Measurements from ENCODE around the gene PHACTR1. TPM values are rescaled to one million over a fixed set of nuclear protein-coding genes. Genes with fewer than 3 reads are reported as not detected.
A peak's percentile ranks its signal among the peaks of the same experiment; 100 is the strongest.

PHACTR1 gene
- total RNA-seq, 1 experiment from 2014 or later, result 15.5 TPM

DNA sequence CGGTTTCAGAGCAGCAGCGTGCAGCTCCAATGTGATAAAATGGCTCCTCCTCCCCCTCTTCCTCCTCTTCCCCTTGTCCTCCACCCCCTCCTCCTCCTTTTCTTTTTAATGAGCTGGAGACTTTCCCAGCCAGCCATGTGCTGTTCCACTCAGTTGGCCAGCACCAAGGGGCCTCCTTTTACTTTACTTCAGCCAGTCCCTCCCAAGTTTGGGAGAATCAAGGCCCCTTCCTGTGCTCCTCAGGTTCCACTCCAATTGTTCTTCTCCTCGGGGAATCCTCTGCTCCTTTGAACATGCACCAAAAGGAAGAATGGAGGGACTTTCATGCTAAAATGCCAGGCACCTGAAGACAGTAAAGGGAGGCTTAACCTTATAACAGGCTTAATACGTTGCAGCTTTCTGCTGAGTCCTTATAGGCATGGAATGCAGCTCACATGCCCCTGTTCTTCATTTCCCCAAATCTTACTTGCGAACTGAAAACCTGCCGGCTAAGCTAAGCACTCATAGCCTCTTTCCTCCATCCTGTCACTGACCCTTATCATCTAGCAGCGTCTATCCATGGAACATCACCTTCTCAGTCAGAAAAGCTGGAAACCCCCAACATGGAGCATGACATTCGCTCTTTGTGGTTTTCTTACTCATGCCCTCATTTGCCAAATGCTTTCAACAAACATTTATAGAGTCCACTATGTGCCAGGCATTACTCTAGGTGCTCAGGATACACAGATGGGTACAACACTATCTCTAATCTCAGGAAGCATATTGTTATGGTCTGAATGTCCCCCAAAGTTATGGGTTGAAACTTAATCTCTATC is 170.6 kb downstream of the PHACTR1 start (continued):
- TF ChIP-seq, protein P1, sequence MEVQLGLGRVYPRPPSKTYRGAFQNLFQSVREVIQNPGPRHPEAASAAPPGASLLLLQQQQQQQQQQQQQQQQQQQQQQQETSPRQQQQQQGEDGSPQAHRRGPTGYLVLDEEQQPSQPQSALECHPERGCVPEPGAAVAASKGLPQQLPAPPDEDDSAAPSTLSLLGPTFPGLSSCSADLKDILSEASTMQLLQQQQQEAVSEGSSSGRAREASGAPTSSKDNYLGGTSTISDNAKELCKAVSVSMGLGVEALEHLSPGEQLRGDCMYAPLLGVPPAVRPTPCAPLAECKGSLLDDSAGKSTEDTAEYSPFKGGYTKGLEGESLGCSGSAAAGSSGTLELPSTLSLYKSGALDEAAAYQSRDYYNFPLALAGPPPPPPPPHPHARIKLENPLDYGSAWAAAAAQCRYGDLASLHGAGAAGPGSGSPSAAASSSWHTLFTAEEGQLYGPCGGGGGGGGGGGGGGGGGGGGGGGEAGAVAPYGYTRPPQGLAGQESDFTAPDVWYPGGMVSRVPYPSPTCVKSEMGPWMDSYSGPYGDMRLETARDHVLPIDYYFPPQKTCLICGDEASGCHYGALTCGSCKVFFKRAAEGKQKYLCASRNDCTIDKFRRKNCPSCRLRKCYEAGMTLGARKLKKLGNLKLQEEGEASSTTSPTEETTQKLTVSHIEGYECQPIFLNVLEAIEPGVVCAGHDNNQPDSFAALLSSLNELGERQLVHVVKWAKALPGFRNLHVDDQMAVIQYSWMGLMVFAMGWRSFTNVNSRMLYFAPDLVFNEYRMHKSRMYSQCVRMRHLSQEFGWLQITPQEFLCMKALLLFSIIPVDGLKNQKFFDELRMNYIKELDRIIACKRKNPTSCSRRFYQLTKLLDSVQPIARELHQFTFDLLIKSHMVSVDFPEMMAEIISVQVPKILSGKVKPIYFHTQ (CRISPR knock-in tag; IDR thresholded peaks at IDR 0.05), result no peak
- TF ChIP-seq ATF1 (CRISPR knock-in tag; IDR thresholded peaks at IDR 0.05) (no peak), TEAD1 (CRISPR knock-in tag; IDR thresholded peaks at IDR 0.05) (peak; percentile 60; the same call in 1 of the 2 replicates), ZNF263 (CRISPR knock-in tag; IDR thresholded peaks at IDR 0.05; ENCODE audit: low read depth) (peak; percentile 87), ZNF423 (CRISPR knock-in tag; IDR thresholded peaks at IDR 0.05) (peak; percentile 96), NFATC4 (CRISPR knock-in tag; IDR thresholded peaks at IDR 0.05) (no peak), TP53 (CRISPR knock-in tag; IDR thresholded peaks at IDR 0.05) (no peak)
- TF ChIP-seq, protein P2, sequence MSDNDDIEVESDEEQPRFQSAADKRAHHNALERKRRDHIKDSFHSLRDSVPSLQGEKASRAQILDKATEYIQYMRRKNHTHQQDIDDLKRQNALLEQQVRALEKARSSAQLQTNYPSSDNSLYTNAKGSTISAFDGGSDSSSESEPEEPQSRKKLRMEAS (CRISPR knock-in tag; IDR thresholded peaks at IDR 0.05), result peak; percentile 64; the same call in 1 of the 2 replicates

DNA sequence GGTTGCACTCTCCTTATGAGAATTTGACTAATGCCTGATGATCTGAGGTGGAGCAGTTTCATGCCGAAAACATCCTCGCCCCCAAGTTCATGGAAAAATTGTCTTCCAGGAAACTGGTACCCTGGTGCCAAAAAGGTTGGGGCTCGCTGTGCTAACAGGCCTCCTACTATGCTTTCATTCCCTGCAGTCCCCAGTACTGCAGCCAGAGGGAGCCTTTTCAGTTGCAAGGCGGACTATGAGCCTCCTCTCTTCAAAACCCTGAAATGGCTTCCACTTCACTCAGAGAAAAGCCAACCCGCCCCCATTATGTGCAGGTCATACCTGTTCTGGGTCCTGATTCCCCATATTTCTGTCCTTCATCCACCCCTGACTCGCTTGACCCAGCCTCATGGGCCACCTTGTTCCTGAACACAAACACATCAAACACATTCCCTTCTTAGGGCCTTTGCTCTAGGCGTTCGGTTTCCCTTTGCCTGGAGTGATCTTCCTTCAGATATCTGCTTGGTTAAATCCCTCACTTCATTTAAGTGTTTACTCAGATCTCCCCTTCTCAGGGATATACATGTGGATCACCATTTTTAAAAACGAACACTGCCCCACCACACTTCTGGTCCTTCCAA is 173.7 kb downstream of the PHACTR1 start:
- Mint-ChIP-seq H3K9me3 (peaks cover 34% of the 10 kb centered on the region), H3K27ac (no peak overlapping the region), H3K27me3 (ENCODE audit: low read depth) (no peaks in the 10 kb centered on the region), H3K4me3 (no peak overlapping the region), H3K36me3 (peaks cover 35% of the 10 kb centered on the region), H3K4me1 (peaks cover 20% of the 10 kb centered on the region)
- ATAC-seq (peak; percentile 45), DNase-seq (ENCODE audit: low spot score) (peak; percentile 70)
- TF ChIP-seq SMAD3 (CRISPR knock-in tag; IDR thresholded peaks at IDR 0.05; ENCODE audit: borderline replicate concordance), result no peak
- TF ChIP-seq, protein P3, sequence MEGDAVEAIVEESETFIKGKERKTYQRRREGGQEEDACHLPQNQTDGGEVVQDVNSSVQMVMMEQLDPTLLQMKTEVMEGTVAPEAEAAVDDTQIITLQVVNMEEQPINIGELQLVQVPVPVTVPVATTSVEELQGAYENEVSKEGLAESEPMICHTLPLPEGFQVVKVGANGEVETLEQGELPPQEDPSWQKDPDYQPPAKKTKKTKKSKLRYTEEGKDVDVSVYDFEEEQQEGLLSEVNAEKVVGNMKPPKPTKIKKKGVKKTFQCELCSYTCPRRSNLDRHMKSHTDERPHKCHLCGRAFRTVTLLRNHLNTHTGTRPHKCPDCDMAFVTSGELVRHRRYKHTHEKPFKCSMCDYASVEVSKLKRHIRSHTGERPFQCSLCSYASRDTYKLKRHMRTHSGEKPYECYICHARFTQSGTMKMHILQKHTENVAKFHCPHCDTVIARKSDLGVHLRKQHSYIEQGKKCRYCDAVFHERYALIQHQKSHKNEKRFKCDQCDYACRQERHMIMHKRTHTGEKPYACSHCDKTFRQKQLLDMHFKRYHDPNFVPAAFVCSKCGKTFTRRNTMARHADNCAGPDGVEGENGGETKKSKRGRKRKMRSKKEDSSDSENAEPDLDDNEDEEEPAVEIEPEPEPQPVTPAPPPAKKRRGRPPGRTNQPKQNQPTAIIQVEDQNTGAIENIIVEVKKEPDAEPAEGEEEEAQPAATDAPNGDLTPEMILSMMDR (IDR thresholded peaks at IDR 0.05), result peak; percentile 65
- ChIA-PET CTCF (interaction anchor here (0.6 to 0.9 kb wide), 2 partner anchors 10 to 714 kb away, joined by 5 to 8 read pairs; no protein-coding TSS in a partner anchor), POLR2A (no interaction called here)

DNA sequence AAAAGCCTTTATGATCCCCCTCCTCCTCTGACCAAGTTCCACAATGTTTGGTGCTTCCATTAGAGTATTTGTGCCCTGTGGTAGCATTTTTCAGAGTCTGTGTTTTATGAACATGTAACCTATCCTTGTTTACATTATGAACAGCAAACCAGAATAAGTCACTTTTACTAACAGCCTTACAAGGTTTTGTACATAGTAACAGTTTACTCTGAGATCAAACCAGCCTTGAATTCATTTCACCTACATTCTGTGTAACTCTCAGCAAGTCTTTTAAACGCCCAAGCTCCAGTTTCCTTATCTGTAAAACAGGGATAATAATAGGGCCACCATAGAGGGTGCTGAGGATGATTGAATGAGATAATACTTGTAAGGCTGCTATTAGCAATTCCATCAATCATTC is 175.0 kb downstream of the PHACTR1 start:
- ChIA-PET POLR2A (no interaction called here), CTCF (interaction anchor here (0.8 to 3.1 kb wide), 2 partner anchors 45 to 254 kb away, joined by 7 to 61 read pairs; no protein-coding TSS in a partner anchor)
- ATAC-seq (no peak), DNase-seq (ENCODE audit: low spot score) (no peak)
- H3K27me3 Mint-ChIP-seq (ENCODE audit: low read depth), result no peaks in the 10 kb centered on the region
- H3K4me3 Mint-ChIP-seq, result no peak overlapping the region
- H3K4me1 Mint-ChIP-seq, result peaks cover 16% of the 10 kb centered on the region
- H3K36me3 Mint-ChIP-seq, result peaks cover 35% of the 10 kb centered on the region
- H3K27ac Mint-ChIP-seq, result no peak overlapping the region
- TF ChIP-seq, protein P2 (CRISPR knock-in tag; IDR thresholded peaks at IDR 0.05), result no peak
- no peak for TF ChIP-seq NR1H2 (CRISPR knock-in tag; IDR thresholded peaks at IDR 0.05)
- TF ChIP-seq, protein P4, sequence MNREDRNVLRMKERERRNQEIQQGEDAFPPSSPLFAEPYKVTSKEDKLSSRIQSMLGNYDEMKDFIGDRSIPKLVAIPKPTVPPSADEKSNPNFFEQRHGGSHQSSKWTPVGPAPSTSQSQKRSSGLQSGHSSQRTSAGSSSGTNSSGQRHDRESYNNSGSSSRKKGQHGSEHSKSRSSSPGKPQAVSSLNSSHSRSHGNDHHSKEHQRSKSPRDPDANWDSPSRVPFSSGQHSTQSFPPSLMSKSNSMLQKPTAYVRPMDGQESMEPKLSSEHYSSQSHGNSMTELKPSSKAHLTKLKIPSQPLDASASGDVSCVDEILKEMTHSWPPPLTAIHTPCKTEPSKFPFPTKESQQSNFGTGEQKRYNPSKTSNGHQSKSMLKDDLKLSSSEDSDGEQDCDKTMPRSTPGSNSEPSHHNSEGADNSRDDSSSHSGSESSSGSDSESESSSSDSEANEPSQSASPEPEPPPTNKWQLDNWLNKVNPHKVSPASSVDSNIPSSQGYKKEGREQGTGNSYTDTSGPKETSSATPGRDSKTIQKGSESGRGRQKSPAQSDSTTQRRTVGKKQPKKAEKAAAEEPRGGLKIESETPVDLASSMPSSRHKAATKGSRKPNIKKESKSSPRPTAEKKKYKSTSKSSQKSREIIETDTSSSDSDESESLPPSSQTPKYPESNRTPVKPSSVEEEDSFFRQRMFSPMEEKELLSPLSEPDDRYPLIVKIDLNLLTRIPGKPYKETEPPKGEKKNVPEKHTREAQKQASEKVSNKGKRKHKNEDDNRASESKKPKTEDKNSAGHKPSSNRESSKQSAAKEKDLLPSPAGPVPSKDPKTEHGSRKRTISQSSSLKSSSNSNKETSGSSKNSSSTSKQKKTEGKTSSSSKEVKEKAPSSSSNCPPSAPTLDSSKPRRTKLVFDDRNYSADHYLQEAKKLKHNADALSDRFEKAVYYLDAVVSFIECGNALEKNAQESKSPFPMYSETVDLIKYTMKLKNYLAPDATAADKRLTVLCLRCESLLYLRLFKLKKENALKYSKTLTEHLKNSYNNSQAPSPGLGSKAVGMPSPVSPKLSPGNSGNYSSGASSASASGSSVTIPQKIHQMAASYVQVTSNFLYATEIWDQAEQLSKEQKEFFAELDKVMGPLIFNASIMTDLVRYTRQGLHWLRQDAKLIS (CRISPR knock-in tag; IDR thresholded peaks at IDR 0.05; ENCODE audit: borderline replicate concordance), result no peak
- TF ChIP-seq, protein P5, sequence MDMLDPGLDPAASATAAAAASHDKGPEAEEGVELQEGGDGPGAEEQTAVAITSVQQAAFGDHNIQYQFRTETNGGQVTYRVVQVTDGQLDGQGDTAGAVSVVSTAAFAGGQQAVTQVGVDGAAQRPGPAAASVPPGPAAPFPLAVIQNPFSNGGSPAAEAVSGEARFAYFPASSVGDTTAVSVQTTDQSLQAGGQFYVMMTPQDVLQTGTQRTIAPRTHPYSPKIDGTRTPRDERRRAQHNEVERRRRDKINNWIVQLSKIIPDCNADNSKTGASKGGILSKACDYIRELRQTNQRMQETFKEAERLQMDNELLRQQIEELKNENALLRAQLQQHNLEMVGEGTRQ (CRISPR knock-in tag; IDR thresholded peaks at IDR 0.05), result no peak
- H3K9me3 Mint-ChIP-seq, result peaks cover 34% of the 10 kb centered on the region

All from WTC11 (cell line).